Large intestine (tissue), 3 donors: ENCODE measurements around the gene CMYA5. TPM values are rescaled to one million over a fixed set of nuclear protein-coding genes. Genes with fewer than 3 reads are reported as not detected.
"Not testable (repeated sequence)": the region's sequence is repeated elsewhere in the genome, so short reads cannot be mapped to it uniquely, and the experiment has no call there.

ENCODE experiments used
- DNase-seq, 2 donors: peaks; one replicate each; pipeline versions ENCODE4 v3.0.0 to v3.0.0-alpha.2; 2013
- H3K27ac ChIP-seq: one replicate; pipeline ENCODE4 v1.5.1; 2013; ENCODE audit warnings: low read length
- H3K27me3 ChIP-seq: 2 replicates; pipeline ENCODE4 v1.6.1; 2013; ENCODE audit warnings: low read length; ENCODE audit not compliant: control insufficient read depth, insufficient read depth
- H3K36me3 ChIP-seq: 2 replicates; pipeline ENCODE4 v1.6.1; 2013; ENCODE audit warnings: low read length; ENCODE audit not compliant: control insufficient read depth, insufficient read depth
- H3K4me1 ChIP-seq: one replicate; pipeline ENCODE4 v1.6.1; 2013; ENCODE audit warnings: low read length; ENCODE audit not compliant: control insufficient read depth, insufficient read depth
- H3K4me3 ChIP-seq: one replicate; pipeline ENCODE4 v1.5.1; 2013; ENCODE audit warnings: low read length
- H3K9me3 ChIP-seq: one replicate; pipeline ENCODE4 v1.6.1; 2013; ENCODE audit warnings: mild to moderate bottlenecking, low read depth, low read length, moderate library complexity; ENCODE audit not compliant: control insufficient read depth
- WGBS: methylation state at CpG from one replicate; pipeline ENCODE4 v1.1.5; 2013; ENCODE audit warnings: low lambda C conversion rate; ENCODE audit not compliant: insufficient coverage; 5-methylcytosine and 5-hydroxymethylcytosine counted together
- polyA plus RNA-seq: library from polyadenylated mRNA; unstranded; fragments of 120-200 nt; gene quantifications from one replicate; pipeline ENCODE4 v1.2.1, GENCODE V29; 2013

Gene CMYA5
- polyA plus RNA-seq, 1 donor: 2.3 TPM

DNA sequence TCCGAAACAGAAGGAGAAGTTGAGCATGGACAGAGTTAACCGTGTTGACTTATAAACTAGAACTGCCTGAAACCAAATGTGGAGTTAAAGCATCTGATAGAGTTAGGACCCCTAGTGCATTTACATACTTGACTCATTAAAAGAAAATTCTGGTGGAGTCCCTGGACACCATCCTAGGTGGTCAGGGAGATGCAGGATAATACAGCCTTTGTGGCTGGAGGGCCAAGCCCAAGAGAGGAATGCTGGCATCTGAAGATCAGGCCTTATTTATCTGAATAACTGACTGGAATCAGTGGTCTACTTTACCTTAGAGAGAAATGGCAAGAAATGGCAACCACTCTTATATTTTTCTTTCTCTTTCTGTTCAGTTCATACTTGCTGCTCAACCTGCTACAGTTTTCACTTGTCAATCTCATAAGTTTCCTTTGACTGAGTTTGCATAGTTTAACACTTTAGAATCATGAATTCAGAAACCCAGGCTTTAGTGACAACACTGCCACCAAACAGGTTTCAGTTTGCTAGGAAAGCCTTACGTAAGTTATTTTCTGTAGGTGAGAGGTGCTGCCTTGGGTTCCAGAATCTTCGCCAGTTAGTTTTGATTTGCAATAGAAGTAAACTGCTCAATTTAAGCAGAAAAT is 10.2 kb downstream of the CMYA5 start:
- DNase-seq: no peak
- Histone ChIP-seq H3K36me3 (no peaks in the 10 kb centered on the region), H3K4me1 (no peaks in the 10 kb centered on the region), H3K27me3 (no peaks in the 10 kb centered on the region), H3K9me3 (no peaks in the 10 kb centered on the region), H3K27ac (no peak overlapping the region), H3K4me3 (no peak overlapping the region)
- WGBS: 100% methylated on average over 1 of the region's 4 CpGs

GRCh38 chr5:79702606-79703380 is 13.2 kb downstream of the CMYA5 start:
- Histone ChIP-seq H3K4me1 (no peaks in the 10 kb centered on the region), H3K27ac (no peak overlapping the region), H3K36me3 (no peaks in the 10 kb centered on the region), H3K4me3 (no peak overlapping the region), H3K27me3 (no peaks in the 10 kb centered on the region), H3K9me3 (no peaks in the 10 kb centered on the region)
- no CpG with 5 or more reads among the region's 3 CpGs for WGBS
- DNase-seq: no peak

GRCh38 chr5:79703381-79703645 is 13.7 kb downstream of the CMYA5 start:
- H3K36me3 ChIP-seq: no peaks in the 10 kb centered on the region
- no peak for DNase-seq
- H3K27me3 ChIP-seq: no peaks in the 10 kb centered on the region
- no peak overlapping the region for H3K4me3 ChIP-seq
- no peaks in the 10 kb centered on the region for H3K4me1 ChIP-seq
- WGBS: no CpG with 5 or more reads among the region's 1 CpG
- H3K9me3 ChIP-seq: no peaks in the 10 kb centered on the region
- H3K27ac ChIP-seq: no peak overlapping the region

GRCh38 chr5:79704553-79704952 is 14.9 kb downstream of the CMYA5 start:
- Histone ChIP-seq H3K27me3 (no peaks in the 10 kb centered on the region), H3K4me3 (no peak overlapping the region), H3K36me3 (no peaks in the 10 kb centered on the region), H3K9me3 (no peaks in the 10 kb centered on the region), H3K4me1 (no peaks in the 10 kb centered on the region), H3K27ac (no peak overlapping the region)
- no peak for DNase-seq

DNA sequence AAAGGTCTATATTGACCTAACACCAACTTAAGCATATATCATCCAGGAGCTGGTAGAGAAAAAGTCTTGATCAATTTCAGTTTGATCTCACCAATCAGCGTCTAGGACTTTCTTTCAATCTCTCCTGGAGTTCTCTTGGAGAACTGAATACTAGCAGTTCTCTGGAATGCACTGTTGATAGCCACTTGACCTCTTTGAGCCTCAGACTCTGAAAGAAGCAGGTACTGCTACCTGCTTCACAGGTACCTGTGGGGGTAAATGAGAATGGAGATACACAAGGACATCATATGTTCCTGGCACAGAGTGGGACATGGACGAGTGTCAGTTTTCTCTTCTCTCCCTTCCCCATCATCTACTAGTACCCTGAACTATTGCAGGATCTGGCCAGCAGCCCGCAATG is 16.0 kb downstream of the CMYA5 start:
- no peak for DNase-seq
- H3K27me3 ChIP-seq: no peaks in the 10 kb centered on the region
- 100% methylated on average over 1 of the region's 3 CpGs for WGBS
- no peaks in the 10 kb centered on the region for H3K4me1 ChIP-seq
- H3K4me3 ChIP-seq: no peak overlapping the region
- H3K36me3 ChIP-seq: no peaks in the 10 kb centered on the region
- H3K9me3 ChIP-seq: no peaks in the 10 kb centered on the region
- no peak overlapping the region for H3K27ac ChIP-seq

GRCh38 chr5:79706317-79706716 is 16.7 kb downstream of the CMYA5 start:
- not testable (repeated sequence) for H3K27me3 ChIP-seq, H3K36me3 ChIP-seq, H3K4me1 ChIP-seq, H3K9me3 ChIP-seq, H3K27ac ChIP-seq, DNase-seq, H3K4me3 ChIP-seq
- no CpG with 5 or more reads among the region's 8 CpGs for WGBS

DNA sequence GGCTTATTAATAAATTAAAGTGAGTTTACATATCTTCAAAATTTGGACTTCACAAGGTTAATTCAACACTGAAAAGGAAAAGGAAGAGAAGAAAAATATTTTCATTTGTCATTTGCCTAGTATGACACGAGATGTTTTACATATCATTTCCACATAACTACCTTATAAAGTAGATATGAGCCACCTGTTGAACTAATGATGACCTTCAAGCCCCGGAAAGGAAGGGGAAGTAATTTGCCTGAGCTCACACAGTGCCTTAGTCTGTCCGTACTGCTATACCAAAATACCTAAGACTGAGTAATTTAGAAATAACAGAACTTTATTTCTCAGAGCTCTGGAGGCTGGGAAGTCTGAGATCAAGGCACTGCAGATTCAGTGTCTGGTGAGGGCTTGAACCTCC is 17.9 kb downstream of the CMYA5 start:
- DNase-seq: no peak
- no peaks in the 10 kb centered on the region for H3K36me3 ChIP-seq
- no peaks in the 10 kb centered on the region for H3K9me3 ChIP-seq
- no peak overlapping the region for H3K27ac ChIP-seq
- no peak overlapping the region for H3K4me3 ChIP-seq
- no peaks in the 10 kb centered on the region for H3K4me1 ChIP-seq
- WGBS: no CpG with 5 or more reads among the region's 3 CpGs
- H3K27me3 ChIP-seq: no peaks in the 10 kb centered on the region

DNA sequence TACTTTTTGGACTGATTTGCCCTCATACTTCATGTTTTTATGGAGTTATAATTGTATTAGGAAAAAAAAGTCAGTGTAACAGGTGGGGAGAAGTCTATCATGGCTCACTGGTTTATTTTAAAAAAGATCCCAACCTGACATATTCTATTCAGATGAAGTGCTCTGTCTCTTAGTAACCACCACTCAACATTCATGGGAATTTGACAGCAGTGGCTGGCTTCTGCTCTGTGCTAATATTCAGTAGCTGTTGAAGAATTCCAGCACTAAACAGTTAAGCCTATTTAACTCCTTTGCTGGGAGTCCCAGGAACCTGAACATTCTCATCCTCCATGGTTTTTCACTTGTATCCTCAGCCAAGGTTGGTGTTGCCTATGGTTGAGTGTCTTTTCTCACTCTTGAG is 23.1 kb downstream of the CMYA5 start:
- Histone ChIP-seq H3K36me3 (no peaks in the 10 kb centered on the region), H3K27me3 (no peaks in the 10 kb centered on the region), H3K4me1 (no peaks in the 10 kb centered on the region), H3K27ac (no peak overlapping the region), H3K4me3 (no peak overlapping the region), H3K9me3 (no peaks in the 10 kb centered on the region)
- no peak for DNase-seq

GRCh38 chr5:79713727-79714126 is 24.1 kb downstream of the CMYA5 start:
- Histone ChIP-seq H3K36me3 (no peaks in the 10 kb centered on the region), H3K27ac (no peak overlapping the region), H3K27me3 (no peaks in the 10 kb centered on the region), H3K9me3 (no peaks in the 10 kb centered on the region), H3K4me3 (no peak overlapping the region), H3K4me1 (no peaks in the 10 kb centered on the region)
- DNase-seq: no peak
- no CpG with 5 or more reads among the region's 7 CpGs for WGBS

- no peak for DNase-seq
- Histone ChIP-seq H3K4me1 (no peaks in the 10 kb centered on the region), H3K9me3 (peaks cover 9% of the 10 kb centered on the region), H3K36me3 (no peaks in the 10 kb centered on the region), H3K4me3 (no peak overlapping the region), H3K27me3 (no peaks in the 10 kb centered on the region), H3K27ac (no peak overlapping the region)
- WGBS: 100% methylated on average over 1 of the region's 1 CpG
Measured at GRCh38 chr5:79716839-79717238, 27.2 kb downstream of the CMYA5 start.

DNA sequence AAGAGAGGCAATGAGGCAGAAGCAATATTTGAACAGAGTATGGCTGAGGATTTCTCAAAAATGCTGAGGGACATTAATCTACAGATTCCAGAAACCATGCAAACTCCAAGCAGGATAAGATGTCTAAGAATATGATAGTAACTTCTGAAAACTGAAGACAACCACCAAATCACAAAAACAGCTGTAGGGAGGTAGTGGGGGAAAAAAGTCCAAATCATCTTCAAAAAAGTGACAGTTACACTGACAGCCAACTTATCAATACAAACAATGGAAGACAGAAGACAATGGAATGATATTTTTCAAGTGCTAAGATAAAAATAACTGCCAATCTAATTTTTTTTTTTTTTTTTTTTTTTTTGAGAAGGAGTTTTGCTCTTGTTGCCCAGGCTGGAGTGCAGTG is 30.5 kb downstream of the CMYA5 start:
- DNase-seq: no peak
- H3K9me3 ChIP-seq: peaks cover 9% of the 10 kb centered on the region
- H3K4me3 ChIP-seq: no peak overlapping the region
- H3K36me3 ChIP-seq: no peaks in the 10 kb centered on the region
- no peaks in the 10 kb centered on the region for H3K4me1 ChIP-seq
- H3K27ac ChIP-seq: no peak overlapping the region
- no peaks in the 10 kb centered on the region for H3K27me3 ChIP-seq
